H1 (cell line): Measurements from ENCODE around the gene NAA10.

Source experiments
- BACH1 ChIP-seq: IDR thresholded peaks from 2 replicates; pipeline ENCODE4 v1.6.1; 2012; ENCODE audit warnings: low read length, improper control_type of control experiment
- CREB1 ChIP-seq: IDR thresholded peaks from 2 replicates; pipeline ENCODE4 v1.6.1; 2012; ENCODE audit warnings: inconsistent platforms
- EP300 ChIP-seq, 2 experiments: IDR thresholded peaks; 1 replicate in 1 of 2; 2 replicates in 1 of 2; pipeline ENCODE4 v1.6.1; 2011 to 2012; ENCODE audit warnings: low read depth in 2 of 2, low read length in 2 of 2, mild to moderate bottlenecking in 2 of 2, borderline replicate concordance in 1 of 2, inconsistent platforms in 1 of 2, moderate library complexity in 1 of 2
- EZH2 ChIP-seq: fragments of 200-600 bp; sonication (generic); IDR thresholded peaks from 2 replicates; pipeline ENCODE4 v1.7.1; 2012; ENCODE audit warnings: low read depth, mild to moderate bottlenecking, moderate library complexity, low read length, inconsistent platforms; ENCODE audit not compliant: severe bottlenecking
- HDAC6 ChIP-seq: IDR thresholded peaks from one replicate; pipeline ENCODE4 v1.7.1; 2012; ENCODE audit warnings: low read depth, mild to moderate bottlenecking, inconsistent platforms, low read length, moderate library complexity
- POLR2A ChIP-seq, 2 experiments: IDR thresholded peaks; 1 replicate in 1 of 2; 2 replicates in 1 of 2; pipeline ENCODE4 v1.6.1; 2011; ENCODE audit warnings: low read depth in 2 of 2, low read length in 2 of 2, mild to moderate bottlenecking in 2 of 2; ENCODE audit errors: control extremely low read depth in 1 of 2
- POLR2AphosphoS5 ChIP-seq: IDR thresholded peaks from 2 replicates; pipeline ENCODE4 v1.6.1; 2011; ENCODE audit warnings: low read depth, low read length
- RXRA ChIP-seq: IDR thresholded peaks from 2 replicates; pipeline ENCODE4 v1.6.1; 2011; ENCODE audit warnings: low read depth, mild to moderate bottlenecking, low read length, moderate library complexity; ENCODE audit not compliant: insufficient read depth
- SIN3A ChIP-seq, 2 experiments: IDR thresholded peaks in 1 of 2; conservative IDR thresholded peaks in 1 of 2; 2 replicates each; pipeline ENCODE4 v1.6.1; 2011 to 2012; ENCODE audit warnings: low read length in 2 of 2, improper control_type of control experiment in 1 of 2, low read depth in 1 of 2, mild to moderate bottlenecking in 1 of 2
- USF2 ChIP-seq: IDR thresholded peaks from 2 replicates; pipeline ENCODE4 v1.6.1; 2011; ENCODE audit warnings: low read length, improper control_type of control experiment
- ZNF274 ChIP-seq: IDR thresholded peaks from 2 replicates; pipeline ENCODE4 v1.7.0; 2012; ENCODE audit warnings: low read length, borderline replicate concordance; ENCODE audit errors: extremely low read depth
- TF ChIP-seq, protein P1 (sequence below), 3 experiments: IDR thresholded peaks; 1 replicate in 2 of 3; 2 replicates in 1 of 3; pipeline versions ENCODE4 v1.5.1 to v1.6.1; 2011; ENCODE audit warnings: low read length in 3 of 3, mild to moderate bottlenecking in 3 of 3, inconsistent platforms in 2 of 3, low read depth in 1 of 3, moderate library complexity in 1 of 3; ENCODE audit not compliant: insufficient read depth in 1 of 3; ENCODE audit errors: control extremely low read depth in 1 of 3

DNA sequence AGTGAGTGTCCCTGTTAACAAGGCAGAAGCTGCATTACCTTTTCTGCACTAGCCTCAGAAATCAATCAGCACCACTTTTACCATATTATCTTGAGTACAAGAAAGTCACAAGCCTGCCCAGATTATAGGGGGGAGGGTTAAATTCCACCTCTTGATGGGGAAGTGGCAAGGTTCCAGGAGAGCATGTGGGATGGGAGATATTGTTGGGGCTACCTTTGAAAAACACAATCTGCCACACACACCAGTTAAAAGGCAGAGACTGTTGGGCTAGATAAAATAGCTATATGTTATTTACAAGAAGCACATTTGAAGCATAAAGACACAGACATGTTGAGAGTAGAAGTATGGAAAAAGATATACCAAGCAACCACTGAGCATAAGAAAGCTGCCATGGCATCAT lies 36.9 kb downstream of the NAA10 start:
- TF ChIP-seq, protein P1, sequence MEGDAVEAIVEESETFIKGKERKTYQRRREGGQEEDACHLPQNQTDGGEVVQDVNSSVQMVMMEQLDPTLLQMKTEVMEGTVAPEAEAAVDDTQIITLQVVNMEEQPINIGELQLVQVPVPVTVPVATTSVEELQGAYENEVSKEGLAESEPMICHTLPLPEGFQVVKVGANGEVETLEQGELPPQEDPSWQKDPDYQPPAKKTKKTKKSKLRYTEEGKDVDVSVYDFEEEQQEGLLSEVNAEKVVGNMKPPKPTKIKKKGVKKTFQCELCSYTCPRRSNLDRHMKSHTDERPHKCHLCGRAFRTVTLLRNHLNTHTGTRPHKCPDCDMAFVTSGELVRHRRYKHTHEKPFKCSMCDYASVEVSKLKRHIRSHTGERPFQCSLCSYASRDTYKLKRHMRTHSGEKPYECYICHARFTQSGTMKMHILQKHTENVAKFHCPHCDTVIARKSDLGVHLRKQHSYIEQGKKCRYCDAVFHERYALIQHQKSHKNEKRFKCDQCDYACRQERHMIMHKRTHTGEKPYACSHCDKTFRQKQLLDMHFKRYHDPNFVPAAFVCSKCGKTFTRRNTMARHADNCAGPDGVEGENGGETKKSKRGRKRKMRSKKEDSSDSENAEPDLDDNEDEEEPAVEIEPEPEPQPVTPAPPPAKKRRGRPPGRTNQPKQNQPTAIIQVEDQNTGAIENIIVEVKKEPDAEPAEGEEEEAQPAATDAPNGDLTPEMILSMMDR (IDR thresholded peaks at IDR 0.05; ENCODE audit: control extremely low read depth in 1 of 3, insufficient read depth in 1 of 3, low read depth in 1 of 3, low read length in 3 of 3), result no peak
- TF ChIP-seq ZNF274, result no peak
- TF ChIP-seq POLR2AphosphoS5, result no peak
- TF ChIP-seq CREB1, result no peak
- no peak for TF ChIP-seq EZH2
- no peak for TF ChIP-seq HDAC6
- no peak for TF ChIP-seq EP300 (IDR thresholded peaks at IDR 0.05; ENCODE audit: borderline replicate concordance in 1 of 2, low read depth in 2 of 2, low read length in 2 of 2)
- no peak for TF ChIP-seq POLR2A (IDR thresholded peaks at IDR 0.05; ENCODE audit: control extremely low read depth in 1 of 2, low read depth in 2 of 2, low read length in 2 of 2)
- no peak for TF ChIP-seq SIN3A (conservative IDR thresholded peaks at IDR 0.05 in 1 of 2, IDR thresholded peaks at IDR 0.05 in 1 of 2; ENCODE audit: low read depth in 1 of 2, low read length in 2 of 2)
- no peak for TF ChIP-seq RXRA
- TF ChIP-seq USF2, result no peak
- no peak for TF ChIP-seq BACH1
